Coronary artery (tissue), 2 donors: ENCODE measurements around the gene PDAP1.
A peak's percentile ranks its signal among the peaks of the same experiment; 100 is the strongest.
"Not testable (repeated sequence)": the region's sequence is repeated elsewhere in the genome, so short reads cannot be mapped to it uniquely, and the experiment has no call there.

Source experiments
- DNase-seq: peaks from one replicate; pipeline ENCODE4 v3.0.0-alpha.2; 2017; ENCODE audit warnings: low spot score
- H3K27ac ChIP-seq, 2 donors: fragments of 200-600 bp; sonication (generic); one replicate each; pipeline ENCODE4 v1.5.1; 2016 to 2019
- H3K4me3 ChIP-seq: fragments of 200-600 bp; sonication (generic); 2 replicates; pipeline ENCODE4 v1.5.1; 2016; ENCODE audit warnings: mild to moderate bottlenecking, moderate library complexity
- TF ChIP-seq, protein P1 (sequence below): fragments of 200-600 bp; sonication (generic); IDR thresholded peaks from one replicate; pipeline ENCODE4 v1.5.1; 2019; ENCODE audit warnings: antibody characterized with exemption

PDAP1 gene

DNA sequence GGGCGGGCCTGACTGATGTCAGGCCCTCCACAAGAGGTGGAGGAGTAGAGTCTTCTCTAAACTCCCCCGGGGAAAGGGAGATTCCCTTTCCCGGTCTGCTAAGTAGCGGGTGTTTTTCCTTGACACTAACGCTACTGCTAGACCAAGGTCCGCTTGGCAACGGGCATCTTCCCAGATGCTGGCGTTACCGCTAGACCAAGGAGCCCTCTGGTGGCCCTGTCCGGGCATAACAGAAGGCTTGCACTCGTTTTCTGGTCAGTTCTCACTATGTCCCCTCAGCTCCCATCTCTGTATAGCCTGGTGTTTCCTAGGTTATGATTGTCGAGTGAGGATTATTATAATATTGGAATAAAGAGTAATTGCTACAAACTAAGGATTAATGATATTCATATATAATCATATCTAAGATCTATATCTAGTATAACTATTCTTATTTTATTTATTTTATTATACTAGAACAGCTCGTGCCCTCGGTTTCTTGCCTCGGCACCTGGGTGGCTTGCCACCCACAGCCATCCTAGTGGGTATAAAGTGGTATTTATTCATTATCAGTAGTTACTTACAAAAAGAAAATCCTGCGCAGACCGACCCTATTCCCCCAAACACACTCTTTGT is 7.2 kb upstream of the PDAP1 start:
- H3K4me3 ChIP-seq, H3K27ac ChIP-seq, DNase-seq: not testable (repeated sequence)
- TF ChIP-seq, protein P1, sequence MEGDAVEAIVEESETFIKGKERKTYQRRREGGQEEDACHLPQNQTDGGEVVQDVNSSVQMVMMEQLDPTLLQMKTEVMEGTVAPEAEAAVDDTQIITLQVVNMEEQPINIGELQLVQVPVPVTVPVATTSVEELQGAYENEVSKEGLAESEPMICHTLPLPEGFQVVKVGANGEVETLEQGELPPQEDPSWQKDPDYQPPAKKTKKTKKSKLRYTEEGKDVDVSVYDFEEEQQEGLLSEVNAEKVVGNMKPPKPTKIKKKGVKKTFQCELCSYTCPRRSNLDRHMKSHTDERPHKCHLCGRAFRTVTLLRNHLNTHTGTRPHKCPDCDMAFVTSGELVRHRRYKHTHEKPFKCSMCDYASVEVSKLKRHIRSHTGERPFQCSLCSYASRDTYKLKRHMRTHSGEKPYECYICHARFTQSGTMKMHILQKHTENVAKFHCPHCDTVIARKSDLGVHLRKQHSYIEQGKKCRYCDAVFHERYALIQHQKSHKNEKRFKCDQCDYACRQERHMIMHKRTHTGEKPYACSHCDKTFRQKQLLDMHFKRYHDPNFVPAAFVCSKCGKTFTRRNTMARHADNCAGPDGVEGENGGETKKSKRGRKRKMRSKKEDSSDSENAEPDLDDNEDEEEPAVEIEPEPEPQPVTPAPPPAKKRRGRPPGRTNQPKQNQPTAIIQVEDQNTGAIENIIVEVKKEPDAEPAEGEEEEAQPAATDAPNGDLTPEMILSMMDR, result peak; percentile 58

- no peak for DNase-seq
- no peak overlapping the region for H3K27ac ChIP-seq
- TF ChIP-seq, protein P1, result no peak
- no peak overlapping the region for H3K4me3 ChIP-seq
Measured at GRCh38 chr7:99410635-99411034, 2.2 kb upstream of the PDAP1 start.

GRCh38 chr7:99409806-99410205 is 1.4 kb upstream of the PDAP1 start:
- Histone ChIP-seq H3K27ac (peak overlapping the region; percentile 86 to 95), H3K4me3 (peak overlapping the region; percentile 96)
- TF ChIP-seq, protein P1, result no peak
- DNase-seq, result no peak

- Histone ChIP-seq H3K4me3 (peak overlapping the region; percentile 96), H3K27ac (peak overlapping the region; percentile 86 to 95)
- no peak for DNase-seq
- TF ChIP-seq, protein P1, result no peak
Measured at GRCh38 chr7:99409192-99409572, 785 bp upstream of the PDAP1 start.

DNA sequence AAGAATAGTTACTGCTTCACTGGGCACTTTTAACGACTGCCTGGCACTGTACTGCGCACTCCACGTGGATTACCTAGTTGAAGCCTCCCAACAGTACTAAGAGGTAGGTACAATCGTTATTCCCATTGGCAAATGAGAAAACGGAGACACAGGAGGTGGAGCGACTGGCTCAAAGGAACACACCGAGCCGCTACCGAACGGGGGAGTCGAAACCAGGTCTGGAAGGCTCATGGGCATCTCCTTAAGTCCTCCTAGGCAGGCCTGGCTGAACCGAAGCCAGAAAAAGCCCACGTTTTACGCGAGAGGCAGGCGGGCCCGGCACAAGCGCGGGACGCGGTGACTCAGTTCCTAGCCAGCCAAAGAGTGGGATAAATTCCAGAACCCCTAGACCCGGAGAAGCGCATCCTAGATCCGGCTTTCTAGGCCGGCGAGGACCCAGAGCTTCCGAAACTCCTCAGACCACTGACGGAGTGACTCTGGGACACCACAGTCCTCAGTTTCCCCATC is 472 bp downstream of the PDAP1 start:
- peak; percentile 86 for DNase-seq
- Histone ChIP-seq H3K4me3 (peak overlapping the region; percentile 96), H3K27ac (peak overlapping the region; percentile 86 to 95)
- TF ChIP-seq, protein P1, result no peak

DNA sequence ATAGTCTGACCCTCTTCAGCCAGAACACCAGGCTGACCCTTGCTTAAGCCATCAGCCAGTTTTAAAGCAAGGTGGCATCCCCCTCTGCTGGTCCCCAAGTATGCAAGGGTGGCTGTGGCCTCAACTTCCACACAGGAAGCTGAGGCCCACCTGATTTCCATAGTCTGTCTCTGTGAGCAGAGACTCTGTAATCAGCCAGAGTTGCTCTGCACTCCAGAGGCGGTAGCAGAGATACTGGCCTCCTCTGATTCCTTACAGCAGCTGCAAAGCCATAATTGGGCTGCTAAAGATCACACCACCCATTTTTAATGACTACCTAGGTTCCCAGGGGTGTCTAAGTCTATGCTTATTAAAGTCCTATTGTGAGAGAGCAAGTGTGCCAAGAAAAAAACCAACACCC is 1.8 kb downstream of the PDAP1 start:
- no peak overlapping the region for H3K4me3 ChIP-seq
- no peak for DNase-seq
- H3K27ac ChIP-seq, result peak overlapping the region in 1 of 2 donors; percentile 86
- TF ChIP-seq, protein P1, result no peak

DNA sequence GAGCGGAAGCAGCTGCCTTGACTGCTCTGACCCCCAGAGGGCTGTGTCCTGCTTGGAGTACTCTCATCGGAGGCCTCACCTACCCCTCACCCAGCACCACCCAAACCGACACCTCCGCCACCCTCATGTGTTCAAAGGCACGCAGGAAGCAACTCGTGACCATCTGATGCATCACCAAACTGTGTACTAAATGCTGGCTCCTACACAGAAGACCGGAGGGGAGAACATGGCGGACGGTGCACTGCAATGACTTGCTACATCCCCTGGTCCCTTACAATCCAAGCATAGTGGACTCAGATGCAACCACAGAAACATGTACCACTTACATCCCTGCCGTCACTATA is 3.4 kb downstream of the PDAP1 start:
- TF ChIP-seq, protein P1, result no peak
- no peak overlapping the region for H3K4me3 ChIP-seq
- no peak for DNase-seq
- H3K27ac ChIP-seq, result no peak overlapping the region
